Calu3 (cell line): ENCODE data around the gene CLEC16A. TPM values are rescaled to one million over a fixed set of nuclear protein-coding genes. Genes with fewer than 3 reads are reported as not detected.
"Not testable (repeated sequence)": the region's sequence is repeated elsewhere in the genome, so short reads cannot be mapped to it uniquely, and the experiment has no call there.

Experiments used
- BruUV-seq: library from RNA; stranded (reverse); fragments of 400-500 nt; replicated peaks from 2 replicates; lab custom pipeline; 2021; lab: Mats Ljungman, UMichigan
- CTCF ChIA-PET: fragments of 300-600 bp; sonication (Branson Sonifier 250); formaldehyde crosslinking; loops from one replicate; lab custom pipeline; 2022; ENCODE audit warnings: antibody characterized with exemption; lab: Charles Lee
- DNase-seq: peaks from one replicate; pipeline ENCODE4 v3.0.0; 2022
- H3K27ac Mint-ChIP-seq: one replicate; pipeline ENCODE4 v1.8.0; 2022; ENCODE audit warnings: mixed read lengths; ENCODE audit not compliant: unreplicated experiment
- H3K27me3 Mint-ChIP-seq: one replicate; pipeline ENCODE4 v1.8.0; 2022; ENCODE audit warnings: mixed read lengths; ENCODE audit not compliant: unreplicated experiment
- H3K36me3 Mint-ChIP-seq: one replicate; pipeline ENCODE4 v1.8.0; 2022; ENCODE audit warnings: mild to moderate bottlenecking, moderate library complexity, mixed read lengths; ENCODE audit not compliant: insufficient read depth, unreplicated experiment
- H3K4me1 Mint-ChIP-seq: one replicate; pipeline ENCODE4 v1.8.0; 2022; ENCODE audit warnings: mild to moderate bottlenecking, low read depth, mixed read lengths; ENCODE audit not compliant: unreplicated experiment
- H3K4me3 Mint-ChIP-seq: one replicate; pipeline ENCODE4 v1.8.0; 2022; ENCODE audit warnings: mild to moderate bottlenecking, low read depth, moderate library complexity, mixed read lengths; ENCODE audit not compliant: unreplicated experiment
- H3K9me3 Mint-ChIP-seq: one replicate; pipeline ENCODE4 v1.8.0; 2022; ENCODE audit warnings: low read depth, mixed read lengths; ENCODE audit not compliant: unreplicated experiment
- intact Hi-C: fragments of 100-400 bp; cut with micrococcal nuclease; formaldehyde crosslinking; loops from one replicate; pipeline ENCODE4 v1.10.0; 2022; ENCODE audit not compliant: unreplicated experiment
- total RNA-seq: library from RNA; stranded (reverse); gene quantifications from 2 replicates; pipeline ENCODE4 v1.2.3, GENCODE V29; 2022
- TF ChIP-seq, protein P1 (sequence below): fragments of 200-600 bp; IDR thresholded peaks from one replicate; pipeline ENCODE4 v1.8.0; 2022; ENCODE audit warnings: antibody characterized with exemption; ENCODE audit not compliant: unreplicated experiment

The CLEC16A gene
- total RNA-seq, 1 experiment from 2014 or later, result 33.0 TPM

DNA sequence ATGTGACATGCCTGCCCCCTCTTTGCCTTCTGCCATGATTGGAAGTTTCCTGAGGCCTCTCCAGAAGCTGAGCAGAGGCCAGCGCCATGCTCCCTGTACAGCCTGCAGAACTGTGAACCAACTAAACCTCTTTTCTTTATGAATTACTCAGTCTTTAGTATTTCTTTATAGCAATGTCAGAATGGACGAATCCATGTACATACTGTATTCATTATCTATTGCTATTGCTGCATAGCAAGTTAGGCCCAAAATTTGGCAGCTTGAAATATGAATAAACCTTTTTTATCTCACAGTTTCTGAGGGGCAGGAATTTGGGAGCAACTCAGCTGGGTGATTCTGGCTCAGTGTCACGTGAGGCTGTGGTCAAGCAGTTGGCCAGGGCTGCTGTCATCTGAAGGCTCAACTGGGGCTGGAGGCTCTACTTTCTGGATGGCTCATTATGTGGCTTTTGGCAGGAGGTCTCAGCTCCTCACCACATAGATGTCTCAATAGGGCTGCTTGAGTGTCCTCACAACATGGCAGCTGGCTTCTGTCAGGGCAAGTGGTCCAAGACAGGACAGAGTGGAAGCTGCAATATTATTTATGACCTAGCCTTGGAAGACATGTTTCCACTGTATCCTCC, 271.7 kb downstream of the CLEC16A start:
- no peaks in the 10 kb centered on the region for H3K4me1 Mint-ChIP-seq
- H3K27me3 Mint-ChIP-seq, result peaks cover 18% of the 10 kb centered on the region
- no peak overlapping the region for H3K4me3 Mint-ChIP-seq
- peaks cover 2% of the 10 kb centered on the region for H3K36me3 Mint-ChIP-seq
- no peak for DNase-seq
- H3K9me3 Mint-ChIP-seq, result peaks cover 5% of the 10 kb centered on the region
- intact Hi-C loops, result no loop called here
- BruUV-seq, result no TSS peak
- TF ChIP-seq, protein P1, sequence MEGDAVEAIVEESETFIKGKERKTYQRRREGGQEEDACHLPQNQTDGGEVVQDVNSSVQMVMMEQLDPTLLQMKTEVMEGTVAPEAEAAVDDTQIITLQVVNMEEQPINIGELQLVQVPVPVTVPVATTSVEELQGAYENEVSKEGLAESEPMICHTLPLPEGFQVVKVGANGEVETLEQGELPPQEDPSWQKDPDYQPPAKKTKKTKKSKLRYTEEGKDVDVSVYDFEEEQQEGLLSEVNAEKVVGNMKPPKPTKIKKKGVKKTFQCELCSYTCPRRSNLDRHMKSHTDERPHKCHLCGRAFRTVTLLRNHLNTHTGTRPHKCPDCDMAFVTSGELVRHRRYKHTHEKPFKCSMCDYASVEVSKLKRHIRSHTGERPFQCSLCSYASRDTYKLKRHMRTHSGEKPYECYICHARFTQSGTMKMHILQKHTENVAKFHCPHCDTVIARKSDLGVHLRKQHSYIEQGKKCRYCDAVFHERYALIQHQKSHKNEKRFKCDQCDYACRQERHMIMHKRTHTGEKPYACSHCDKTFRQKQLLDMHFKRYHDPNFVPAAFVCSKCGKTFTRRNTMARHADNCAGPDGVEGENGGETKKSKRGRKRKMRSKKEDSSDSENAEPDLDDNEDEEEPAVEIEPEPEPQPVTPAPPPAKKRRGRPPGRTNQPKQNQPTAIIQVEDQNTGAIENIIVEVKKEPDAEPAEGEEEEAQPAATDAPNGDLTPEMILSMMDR, result no peak
- no peak overlapping the region for H3K27ac Mint-ChIP-seq
- CTCF ChIA-PET, result interaction anchor here (0.7 to 0.9 kb wide), 2 partner anchors 10 to 59 kb away, joined by 4 read pairs; no protein-coding TSS in a partner anchor

DNA sequence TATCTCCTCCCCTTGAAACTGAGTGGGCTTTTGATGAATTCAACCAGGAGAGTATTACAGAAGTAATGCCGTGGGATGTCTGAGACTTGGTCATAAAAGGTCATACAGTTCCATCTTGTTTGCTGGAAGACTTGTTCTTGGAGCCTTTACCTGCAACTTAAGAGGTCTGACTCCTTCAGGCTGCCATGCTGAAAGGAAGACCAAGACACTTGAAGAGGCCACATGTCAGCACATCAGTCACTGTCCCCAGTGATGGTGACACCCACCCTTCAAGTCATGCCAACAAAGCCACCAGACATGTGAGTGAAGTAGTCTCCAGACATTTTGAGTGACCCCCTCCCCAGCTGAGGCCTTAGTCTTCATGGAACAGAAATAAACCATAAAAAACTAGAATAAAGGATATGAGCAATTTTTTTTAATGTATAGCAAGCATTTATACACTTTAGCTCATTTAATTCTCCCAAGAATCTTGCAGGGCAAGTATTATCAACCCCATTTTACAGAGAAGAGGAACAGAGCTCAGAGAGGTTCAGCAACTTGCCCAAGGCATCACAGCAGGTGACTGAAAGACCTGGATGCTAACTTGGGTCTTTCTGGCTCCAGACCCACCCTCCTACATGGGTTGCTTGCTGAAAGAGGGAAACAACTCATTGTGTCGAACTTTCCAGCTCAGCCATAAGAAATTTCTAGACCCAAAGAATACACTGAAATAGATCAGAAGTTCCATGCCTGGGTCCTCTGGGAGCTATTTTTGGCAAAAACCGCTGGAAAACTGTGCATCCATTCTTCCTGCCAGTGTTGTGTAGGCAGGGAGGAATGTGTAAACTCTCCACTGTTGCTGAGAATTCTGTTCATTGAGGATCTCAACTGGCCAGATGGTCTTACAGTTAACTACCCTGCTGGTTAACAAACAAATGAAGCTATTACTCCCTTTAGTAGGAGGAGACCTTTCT, 273.6 kb downstream of the CLEC16A start:
- Mint-ChIP-seq H3K36me3 (no peaks in the 10 kb centered on the region), H3K4me3 (no peak overlapping the region), H3K27me3 (no peaks in the 10 kb centered on the region), H3K4me1 (no peaks in the 10 kb centered on the region), H3K27ac (no peak overlapping the region), H3K9me3 (peaks cover 5% of the 10 kb centered on the region)
- TF ChIP-seq, protein P1, result no peak
- BruUV-seq, result no TSS peak
- intact Hi-C loops, result no loop called here
- CTCF ChIA-PET, result interaction anchor here (0.6 to 1.4 kb wide), 7 partner anchors 13 to 70 kb away, joined by 3 to 4 read pairs (median 3); partner anchors contain the start of gene SOCS1
- DNase-seq, result no peak

DNA sequence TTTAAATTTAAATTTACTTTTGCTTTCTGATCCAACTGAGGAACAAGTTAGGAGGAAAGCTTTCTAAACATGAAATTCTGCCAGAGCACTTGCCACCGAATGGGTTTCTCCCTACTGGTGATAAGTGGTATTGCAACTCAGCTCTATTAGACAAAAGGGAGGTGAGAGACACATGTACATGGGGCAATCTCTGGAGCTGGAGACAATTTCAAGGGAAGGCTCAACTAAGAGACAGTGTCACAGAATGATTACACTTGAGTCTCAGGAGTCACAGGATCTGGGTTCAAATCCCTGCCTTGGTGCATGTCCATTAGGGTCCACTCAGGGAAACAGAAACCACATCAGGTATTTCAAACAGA, 274.2 kb downstream of the CLEC16A start:
- CTCF ChIA-PET, result interaction anchor here (0.6 to 1.4 kb wide), 5 partner anchors 12 to 69 kb away, joined by 3 to 4 read pairs (median 3); partner anchors contain the start of gene SOCS1
- no peaks in the 10 kb centered on the region for H3K27me3 Mint-ChIP-seq

DNA sequence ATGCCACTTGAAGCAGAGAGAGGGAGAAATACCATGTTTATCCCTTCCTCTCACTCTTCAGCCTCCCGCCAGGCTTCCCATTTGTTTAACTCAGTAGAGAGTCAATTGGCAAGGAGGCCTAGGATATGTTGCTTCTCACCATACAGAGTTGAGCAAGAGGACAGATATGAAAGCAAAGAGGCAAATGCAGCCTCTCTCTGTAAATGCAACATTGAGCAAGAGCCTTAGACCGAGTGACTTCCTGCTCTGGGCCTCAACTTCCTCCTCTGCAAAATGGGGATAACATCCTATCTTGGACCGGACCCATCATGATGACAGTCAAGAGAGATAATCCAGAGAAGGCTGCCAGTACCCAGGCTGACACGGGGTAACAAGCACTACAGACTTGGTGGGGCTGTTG, 274.8 kb downstream of the CLEC16A start:
- no TSS peak for BruUV-seq
- Mint-ChIP-seq H3K27me3 (no peaks in the 10 kb centered on the region), H3K27ac (no peak overlapping the region), H3K4me1 (no peaks in the 10 kb centered on the region), H3K4me3 (no peak overlapping the region), H3K9me3 (peaks cover 5% of the 10 kb centered on the region), H3K36me3 (no peaks in the 10 kb centered on the region)
- no peak for DNase-seq
- intact Hi-C loops, result no loop called here
- CTCF ChIA-PET, result interaction anchor here (0.7 kb wide), 1 partner anchor 175 kb away, joined by 3 read pairs; no protein-coding TSS in a partner anchor
- TF ChIP-seq, protein P1, result no peak

More for the DNA sequence above, 274.2 kb downstream of the CLEC16A start:
- intact Hi-C loops, result no loop called here
- BruUV-seq, result no TSS peak
- TF ChIP-seq, protein P1, result peak; percentile 64
- H3K4me3 Mint-ChIP-seq, result no peak overlapping the region
- H3K27ac Mint-ChIP-seq, result no peak overlapping the region
- peaks cover 5% of the 10 kb centered on the region for H3K9me3 Mint-ChIP-seq
- H3K4me1 Mint-ChIP-seq, result no peaks in the 10 kb centered on the region
- H3K36me3 Mint-ChIP-seq, result no peaks in the 10 kb centered on the region
- no peak for DNase-seq

DNA sequence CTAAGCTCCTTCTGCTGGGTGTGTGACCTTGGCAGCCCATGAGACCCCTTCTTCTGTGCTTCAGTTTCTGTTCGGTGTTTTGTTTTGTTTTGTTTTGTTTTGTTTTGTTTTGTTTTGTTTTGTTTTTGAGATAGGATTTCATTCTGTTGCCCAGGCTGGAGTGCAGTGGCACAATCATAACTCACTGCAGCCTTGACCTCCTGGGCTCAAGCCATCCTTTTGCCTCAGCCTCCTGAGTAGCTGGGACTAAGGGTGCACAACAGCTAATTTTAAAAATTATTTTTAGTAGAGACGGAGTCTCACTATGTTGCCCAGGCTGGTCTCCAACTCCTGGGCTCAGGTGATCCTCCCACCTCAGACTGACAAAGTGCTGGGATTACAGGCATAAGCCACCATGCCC, 276.1 kb downstream of the CLEC16A start:
- DNase-seq, BruUV-seq, H3K4me1 Mint-ChIP-seq, H3K9me3 Mint-ChIP-seq, H3K27me3 Mint-ChIP-seq, H3K27ac Mint-ChIP-seq, CTCF ChIA-PET, intact Hi-C loops, H3K4me3 Mint-ChIP-seq, H3K36me3 Mint-ChIP-seq: not testable (repeated sequence)
